MM.1S (cell line): ENCODE measurements around the gene PJA1.

Experiments used
- DNase-seq: peaks from one replicate; pipeline ENCODE4 v3.0.0-alpha.2; 2015
- H2AFZ ChIP-seq: fragments of 300-600 bp; sonication (generic); 2 replicates; pipeline ENCODE4 v1.6.0; 2016; ENCODE audit warnings: antibody characterized with exemption, low read length
- H3F3A ChIP-seq: fragments of 300-600 bp; sonication (generic); 2 replicates; pipeline ENCODE4 v1.6.1; 2016; ENCODE audit warnings: mild to moderate bottlenecking, antibody characterized with exemption, low read length, moderate library complexity, mixed read lengths; ENCODE audit not compliant: insufficient read depth
- H3K27ac ChIP-seq: fragments of 300-600 bp; sonication (generic); 2 replicates; pipeline ENCODE4 v1.5.1; 2016; ENCODE audit warnings: mild to moderate bottlenecking, low read length
- H3K27me3 ChIP-seq: fragments of 300-600 bp; sonication (generic); replicated peaks from 2 replicates; pipeline ENCODE4 v1.6.0; 2016; ENCODE audit warnings: low read length; ENCODE audit not compliant: insufficient read depth
- H3K36me3 ChIP-seq: fragments of 300-600 bp; sonication (generic); replicated peaks from 2 replicates; pipeline ENCODE4 v1.6.1; 2016; ENCODE audit warnings: mild to moderate bottlenecking, low read length, mixed read lengths; ENCODE audit not compliant: insufficient read depth
- H3K4me1 ChIP-seq: fragments of 300-600 bp; sonication (generic); 2 replicates; pipeline ENCODE4 v1.6.1; 2016; ENCODE audit warnings: low read length, mixed read lengths
- H3K4me2 ChIP-seq: fragments of 300-600 bp; sonication (generic); 2 replicates; pipeline ENCODE4 v1.6.0; 2016; ENCODE audit warnings: low read depth, low read length
- H3K4me3 ChIP-seq: fragments of 300-600 bp; sonication (generic); 2 replicates; pipeline ENCODE4 v1.5.1; 2016; ENCODE audit warnings: low read length, mixed read lengths
- H3K79me2 ChIP-seq: fragments of 300-600 bp; sonication (generic); 2 replicates; pipeline ENCODE4 v1.6.1; 2016; ENCODE audit warnings: mixed run types, low read length, mixed read lengths
- H3K9ac ChIP-seq: fragments of 300-600 bp; sonication (generic); 2 replicates; pipeline ENCODE4 v1.6.1; 2016; ENCODE audit warnings: low read length, mixed read lengths
- H3K9me2 ChIP-seq: fragments of 300-600 bp; sonication (generic); replicated peaks from 2 replicates; pipeline ENCODE4 v1.6.1; 2016; ENCODE audit warnings: mild to moderate bottlenecking, low read length, mixed read lengths; ENCODE audit not compliant: insufficient read depth
- H3K9me3 ChIP-seq: fragments of 300-600 bp; sonication (generic); replicated peaks from 2 replicates; pipeline ENCODE4 v1.6.1; 2016; ENCODE audit warnings: mild to moderate bottlenecking, low read length, mixed read lengths; ENCODE audit not compliant: insufficient read depth
- H4K20me1 ChIP-seq: fragments of 300-600 bp; sonication (generic); 2 replicates; pipeline ENCODE4 v1.6.1; 2016; ENCODE audit warnings: mild to moderate bottlenecking, low read length, moderate library complexity, mixed read lengths; ENCODE audit not compliant: insufficient read depth
- CTCF ChIP-seq: fragments of 300-600 bp; sonication (generic); IDR thresholded peaks from 2 replicates; pipeline ENCODE4 v1.5.1; 2016; ENCODE audit warnings: antibody characterized with exemption, low read length, mixed read lengths
- EZH2 ChIP-seq: fragments of 300-600 bp; sonication (generic); optimal IDR thresholded peaks from 2 replicates; pipeline ENCODE3; 2017; ENCODE audit warnings: low read depth, mild to moderate bottlenecking, antibody characterized with exemption, low read length, mixed read lengths
- EZH2phosphoT487 ChIP-seq: fragments of 300-600 bp; sonication (generic); IDR thresholded peaks from 2 replicates; pipeline ENCODE4 v1.6.1; 2018; ENCODE audit warnings: antibody characterized with exemption, low read length

Gene PJA1

GRCh38 chrX:69131886-69132285 is 33.4 kb downstream of the PJA1 start:
- Histone ChIP-seq H3K79me2 (no peaks in the 10 kb centered on the region), H3K27me3 (no peaks in the 10 kb centered on the region), H2AFZ (no peak overlapping the region), H3K4me3 (no peak overlapping the region), H3K9me2 (no peaks in the 10 kb centered on the region), H3K27ac (no peak overlapping the region), H3K4me2 (no peak overlapping the region), H3K36me3 (no peaks in the 10 kb centered on the region), H3K9ac (no peak overlapping the region), H3K9me3 (no peaks in the 10 kb centered on the region), H3F3A (no peaks in the 10 kb centered on the region), H3K4me1 (no peaks in the 10 kb centered on the region), H4K20me1 (no peaks in the 10 kb centered on the region)
- TF ChIP-seq EZH2phosphoT487, result no peak
- no peak for DNase-seq

GRCh38 chrX:69130439-69130838 is 34.8 kb downstream of the PJA1 start:
- DNase-seq, result no peak
- H3K9ac ChIP-seq, result no peak overlapping the region
- H3K27ac ChIP-seq, result no peak overlapping the region
- H3K4me2 ChIP-seq, result no peak overlapping the region
- no peaks in the 10 kb centered on the region for H3K79me2 ChIP-seq
- H4K20me1 ChIP-seq, result no peaks in the 10 kb centered on the region
- TF ChIP-seq EZH2 (no peak), EZH2phosphoT487 (no peak), CTCF (no peak)
- H3K9me2 ChIP-seq, result no peaks in the 10 kb centered on the region
- no peak overlapping the region for H3K4me3 ChIP-seq
- H3K4me1 ChIP-seq, result no peaks in the 10 kb centered on the region
- H3K36me3 ChIP-seq, result no peaks in the 10 kb centered on the region
- no peak overlapping the region for H2AFZ ChIP-seq
- H3K27me3 ChIP-seq, result no peaks in the 10 kb centered on the region
- H3F3A ChIP-seq, result no peaks in the 10 kb centered on the region
- no peaks in the 10 kb centered on the region for H3K9me3 ChIP-seq

- no peak for DNase-seq
- Histone ChIP-seq H3K9me3 (no peaks in the 10 kb centered on the region), H3K9me2 (no peaks in the 10 kb centered on the region), H3F3A (no peaks in the 10 kb centered on the region), H3K27me3 (no peaks in the 10 kb centered on the region), H2AFZ (no peak overlapping the region), H3K4me1 (no peaks in the 10 kb centered on the region), H3K79me2 (no peaks in the 10 kb centered on the region), H3K27ac (no peak overlapping the region), H4K20me1 (no peaks in the 10 kb centered on the region), H3K9ac (no peak overlapping the region), H3K4me2 (no peak overlapping the region), H3K4me3 (no peak overlapping the region), H3K36me3 (no peaks in the 10 kb centered on the region)
- no peak for TF ChIP-seq EZH2phosphoT487
Observed at GRCh38 chrX:69128588-69128987, 36.7 kb downstream of the PJA1 start.

GRCh38 chrX:69127466-69127865 is 37.8 kb downstream of the PJA1 start:
- no peak overlapping the region for H3K4me2 ChIP-seq
- no peaks in the 10 kb centered on the region for H3K36me3 ChIP-seq
- no peaks in the 10 kb centered on the region for H3K79me2 ChIP-seq
- H3K4me1 ChIP-seq, result no peaks in the 10 kb centered on the region
- no peak overlapping the region for H2AFZ ChIP-seq
- no peak overlapping the region for H3K9ac ChIP-seq
- no peaks in the 10 kb centered on the region for H3F3A ChIP-seq
- no peak overlapping the region for H3K4me3 ChIP-seq
- H4K20me1 ChIP-seq, result no peaks in the 10 kb centered on the region
- no peaks in the 10 kb centered on the region for H3K9me2 ChIP-seq
- no peaks in the 10 kb centered on the region for H3K9me3 ChIP-seq
- H3K27ac ChIP-seq, result no peak overlapping the region
- TF ChIP-seq EZH2phosphoT487 (no peak), CTCF (no peak), EZH2 (no peak)
- H3K27me3 ChIP-seq, result no peaks in the 10 kb centered on the region
- DNase-seq, result no peak
